Liver (tissue), 3 donors: ENCODE results near the gene MAPRE3.

ENCODE experiments used
- CTCF ChIP-seq: fragments of 150-350 bp; IDR thresholded peaks from 2 replicates; pipeline ENCODE4 v1.5.1; 2017; ENCODE audit warnings: improper control_type of control experiment, low read depth, low read length; ENCODE audit not compliant: missing input control
- EGR1 ChIP-seq, 2 donors: IDR thresholded peaks; 2 replicates each; pipeline ENCODE4 v1.6.1; 2016 to 2018; ENCODE audit warnings: antibody characterized with exemption in 2 of 2, low read depth in 2 of 2
- FOXA1 ChIP-seq: IDR thresholded peaks from 2 replicates; pipeline ENCODE4 v1.6.1; 2016; ENCODE audit warnings: antibody characterized with exemption
- GABPA ChIP-seq, 2 donors: IDR thresholded peaks in 1 of 2; conservative IDR thresholded peaks in 1 of 2; 2 replicates each; pipeline ENCODE4 v1.6.1; 2016; ENCODE audit warnings: antibody characterized with exemption in 2 of 2, mild to moderate bottlenecking in 1 of 2, moderate library complexity in 1 of 2
- HNF4G ChIP-seq: IDR thresholded peaks from 2 replicates; pipeline ENCODE4 v1.6.1; 2016; ENCODE audit warnings: antibody characterized with exemption
- JUND ChIP-seq, 2 donors: IDR thresholded peaks; 2 replicates each; pipeline ENCODE4 v1.6.1; 2016; ENCODE audit warnings: antibody characterized with exemption in 2 of 2
- MAX ChIP-seq: IDR thresholded peaks from 2 replicates; pipeline ENCODE4 v1.6.1; 2016; ENCODE audit warnings: antibody characterized with exemption
- NR2F2 ChIP-seq: IDR thresholded peaks from 2 replicates; pipeline ENCODE4 v1.6.1; 2016; ENCODE audit warnings: antibody characterized with exemption
- RAD21 ChIP-seq, 2 donors: IDR thresholded peaks; 2 replicates each; pipeline ENCODE4 v1.6.1; 2016; ENCODE audit warnings: antibody characterized with exemption in 2 of 2, mild to moderate bottlenecking in 2 of 2
- REST ChIP-seq: IDR thresholded peaks from 2 replicates; pipeline ENCODE4 v1.6.1; 2016; ENCODE audit warnings: antibody characterized with exemption, mild to moderate bottlenecking
- SP1 ChIP-seq: IDR thresholded peaks from 2 replicates; pipeline ENCODE4 v1.6.1; 2018; ENCODE audit warnings: antibody characterized with exemption, mild to moderate bottlenecking
- TAF1 ChIP-seq: conservative IDR thresholded peaks from 2 replicates; pipeline ENCODE4 v1.6.1; 2016; ENCODE audit warnings: antibody characterized with exemption, mild to moderate bottlenecking
- ZBTB33 ChIP-seq: IDR thresholded peaks from 2 replicates; pipeline ENCODE4 v1.6.1; 2016; ENCODE audit warnings: antibody characterized with exemption
- donor health status: healthy.
- donor health status: healthy.

GRCh38 chr2:27038631-27039339 lies 68.3 kb downstream of the MAPRE3 start:
- TF ChIP-seq CTCF (no peak), SP1 (no peak), TAF1 (no peak), EGR1 (IDR thresholded peaks at IDR 0.05; ENCODE audit: low read depth in 2 of 2) (no peak), REST (no peak), RAD21 (IDR thresholded peaks at IDR 0.05) (no peak), NR2F2 (peak; percentile 45), JUND (IDR thresholded peaks at IDR 0.05) (no peak), MAX (no peak), GABPA (IDR thresholded peaks at IDR 0.05 in 1 of 2, conservative IDR thresholded peaks at IDR 0.05 in 1 of 2) (no peak), ZBTB33 (no peak), FOXA1 (no peak), HNF4G (no peak)
